Eye (tissue), 1 donor: ENCODE data around the gene TMEM181.
A peak's percentile ranks its signal among the peaks of the same experiment; 100 is the strongest.
"Not testable (repeated sequence)": the region's sequence is repeated elsewhere in the genome, so short reads cannot be mapped to it uniquely, and the experiment has no call there.

ENCODE experiments used
- DNase-seq: peaks from one replicate; pipeline ENCODE4 v3.0.0-alpha.2; 2015

The TMEM181 gene

GRCh38 chr6:158559895-158560835 is at the start of gene TMEM181:
Gene TMEM181 (plus strand): TSS chr6:158560091. CDS start chr6:158560225, 134 bp downstream.
- DNase-seq, result peak; percentile 93

GRCh38 chr6:158512809-158513208 is 47.1 kb upstream of the TMEM181 start:
- DNase-seq, result no peak

DNA sequence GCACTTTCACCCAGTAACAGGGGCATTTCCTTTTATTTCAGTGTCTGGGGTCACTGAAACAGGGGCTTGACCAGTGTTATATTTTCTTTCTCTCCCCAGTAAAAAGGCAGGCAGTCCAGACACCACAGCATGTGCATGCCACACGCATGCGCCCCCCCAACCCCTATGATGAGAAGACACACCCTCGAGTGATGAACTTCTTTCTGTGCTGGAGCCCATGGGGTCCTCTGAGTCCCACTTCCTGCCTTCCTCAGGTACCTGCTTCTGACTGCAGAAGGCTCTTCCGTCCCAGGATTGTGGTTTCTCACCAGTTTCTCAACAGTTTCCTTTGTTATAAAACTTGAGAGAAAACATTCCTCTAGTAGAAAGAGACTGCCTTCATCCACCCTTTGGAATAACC is 45.7 kb upstream of the TMEM181 start:
- no peak for DNase-seq

DNA sequence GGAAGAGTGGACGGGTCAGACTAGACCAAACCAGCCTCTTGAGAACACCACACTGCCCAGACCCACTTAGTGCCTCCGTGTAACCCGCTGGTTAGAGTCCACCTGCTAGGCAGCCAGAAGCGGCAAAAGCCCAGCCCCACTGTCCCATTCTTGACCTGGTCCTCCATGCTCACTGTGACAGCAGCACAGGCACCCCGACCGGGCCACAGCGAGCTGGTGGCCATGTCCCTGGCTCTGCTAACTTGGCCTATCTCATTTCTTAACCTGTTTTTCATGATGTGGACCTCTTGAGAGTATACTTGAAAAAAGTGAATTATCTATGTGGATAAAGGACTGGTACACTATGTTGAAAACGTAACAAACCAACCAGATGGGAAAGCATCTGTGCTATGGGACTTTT is 44.9 kb upstream of the TMEM181 start:
- no peak for DNase-seq

- peak; percentile 61 for DNase-seq
Observed at GRCh38 chr6:158516098-158516497, 43.8 kb upstream of the TMEM181 start.

GRCh38 chr6:158517038-158517437 is 42.9 kb upstream of the TMEM181 start:
- no peak for DNase-seq

GRCh38 chr6:158517581-158517980 is 42.3 kb upstream of the TMEM181 start:
- peak; percentile 75 for DNase-seq

- peak; percentile 78 for DNase-seq
Observed at GRCh38 chr6:158518191-158519127, 41.4 kb upstream of the TMEM181 start.

DNA sequence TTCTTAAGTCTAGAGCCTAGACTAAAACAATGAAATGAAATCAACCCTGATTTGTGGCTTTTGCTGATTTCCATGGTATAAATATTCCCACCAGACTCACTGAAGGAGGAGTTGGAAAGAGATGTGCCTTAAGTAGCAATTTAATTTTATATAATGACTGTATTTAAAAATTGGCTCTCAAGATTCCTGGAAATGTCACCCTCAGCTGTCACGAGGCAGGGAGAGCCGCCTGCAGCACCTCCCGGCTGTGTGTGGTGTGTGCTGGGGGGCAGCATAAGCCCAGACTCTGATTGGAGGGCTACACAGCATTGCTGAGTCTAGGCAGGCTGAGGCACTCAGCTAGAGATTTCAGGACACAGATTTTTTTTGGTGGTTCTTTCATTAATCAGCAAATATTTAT is 40.6 kb upstream of the TMEM181 start:
- DNase-seq, result no peak

- DNase-seq, result no peak
Observed at GRCh38 chr6:158519761-158520160, 40.1 kb upstream of the TMEM181 start.

DNA sequence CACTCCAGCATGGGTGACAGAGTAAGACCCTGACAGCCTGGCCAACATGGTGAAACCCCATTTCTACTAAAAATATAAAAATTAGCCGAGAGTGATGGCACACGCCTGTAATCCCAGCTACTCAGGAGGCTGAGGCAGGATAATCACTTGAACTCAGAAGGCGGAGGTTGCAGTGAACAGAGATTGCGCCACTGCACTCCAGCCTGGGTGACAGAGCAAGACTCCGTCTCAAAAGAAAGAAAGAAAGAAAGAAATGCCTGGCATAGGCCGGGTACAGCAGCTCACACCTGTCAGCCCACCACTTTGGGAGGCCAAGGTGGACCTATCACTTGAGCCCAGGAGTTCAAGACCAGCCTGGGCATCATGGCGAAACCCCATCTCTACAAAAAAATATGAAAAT is 38.9 kb upstream of the TMEM181 start:
- DNase-seq, result not testable (repeated sequence)

- DNase-seq, result no peak
Observed at GRCh38 chr6:158521759-158522158, 38.1 kb upstream of the TMEM181 start.

- no peak for DNase-seq
Observed at GRCh38 chr6:158522616-158523015, 37.3 kb upstream of the TMEM181 start.

DNA sequence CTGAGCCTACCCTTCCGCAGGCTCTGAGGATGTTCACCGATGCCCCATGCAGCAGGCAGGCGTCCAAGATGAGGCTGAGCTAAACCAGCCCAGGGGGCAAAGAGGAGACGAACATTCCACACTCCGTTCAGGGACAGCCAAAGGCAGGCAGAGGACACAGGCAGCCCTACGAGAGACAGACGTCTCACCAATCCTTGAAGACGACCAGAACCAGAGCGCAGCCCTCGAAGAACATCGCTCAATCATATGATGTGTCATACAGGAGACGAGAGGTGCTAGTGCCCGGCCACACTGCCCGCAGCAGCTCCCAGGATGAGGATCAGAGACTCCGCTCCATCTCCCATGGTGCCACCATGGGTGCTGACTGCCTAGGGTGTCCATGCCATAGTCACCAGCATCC is 35.6 kb upstream of the TMEM181 start:
- no peak for DNase-seq

- DNase-seq, result not testable (repeated sequence)
Observed at GRCh38 chr6:158527858-158528257, 32.0 kb upstream of the TMEM181 start.

DNA sequence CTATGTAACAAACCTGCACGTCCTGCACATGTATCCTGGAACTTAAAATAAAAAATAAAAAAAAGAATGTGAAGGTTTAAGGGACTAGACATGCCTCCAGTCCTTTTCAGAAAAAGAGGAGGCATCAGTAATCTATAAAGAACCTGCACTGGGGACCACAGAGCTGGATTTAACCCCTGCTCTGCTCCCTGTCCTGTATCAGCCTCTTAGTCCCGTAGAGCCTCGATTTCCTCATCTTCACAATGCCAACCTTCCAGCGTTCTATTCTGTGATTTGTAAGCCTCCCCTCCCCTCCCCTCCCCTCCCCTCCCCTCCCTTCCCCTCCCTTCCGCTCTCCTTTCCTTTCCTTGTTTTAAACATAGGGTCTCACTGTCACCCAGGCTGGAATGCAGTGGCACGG is 31.1 kb upstream of the TMEM181 start:
- DNase-seq, result no peak

DNA sequence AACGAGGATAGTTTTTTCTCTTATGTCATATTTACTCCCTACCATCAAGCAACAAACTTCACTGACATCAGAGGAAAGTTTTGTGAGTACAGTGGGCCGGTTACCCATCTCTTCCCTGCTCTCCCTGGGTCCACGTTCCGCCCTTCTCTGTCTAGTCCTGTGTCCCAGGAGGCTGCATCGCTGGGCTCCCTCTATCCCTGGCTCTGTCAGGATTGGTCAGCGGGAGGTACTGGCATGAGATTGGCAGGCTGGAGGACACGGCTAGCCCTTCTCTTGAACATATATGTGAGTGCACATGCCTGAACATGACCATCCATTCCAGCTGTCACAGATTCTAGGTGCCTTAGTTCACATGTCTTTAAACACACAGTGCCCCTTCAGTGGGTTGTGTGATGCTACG is 30.3 kb upstream of the TMEM181 start:
- no peak for DNase-seq

DNA sequence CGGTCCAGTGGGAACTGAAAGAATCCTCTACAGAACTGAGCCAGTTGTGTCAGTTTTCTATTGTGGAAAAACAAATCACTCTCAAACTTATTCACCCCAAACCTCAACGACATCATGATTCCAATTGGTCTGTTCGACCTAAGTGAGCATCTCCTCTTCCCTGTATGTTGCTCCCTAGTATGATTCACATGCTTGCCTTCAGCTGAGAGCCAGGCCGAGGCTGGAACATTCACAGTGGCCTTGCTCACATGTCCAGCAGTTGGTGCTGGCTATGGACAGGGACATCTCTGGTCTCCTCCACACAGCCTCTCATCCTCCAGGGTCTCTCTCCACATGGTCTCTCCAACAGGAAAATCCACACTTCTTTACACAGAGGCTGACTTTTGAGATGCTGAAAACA is 28.3 kb upstream of the TMEM181 start:
- DNase-seq, result no peak

- no peak for DNase-seq
Observed at GRCh38 chr6:158531970-158532369, 27.9 kb upstream of the TMEM181 start.

DNA sequence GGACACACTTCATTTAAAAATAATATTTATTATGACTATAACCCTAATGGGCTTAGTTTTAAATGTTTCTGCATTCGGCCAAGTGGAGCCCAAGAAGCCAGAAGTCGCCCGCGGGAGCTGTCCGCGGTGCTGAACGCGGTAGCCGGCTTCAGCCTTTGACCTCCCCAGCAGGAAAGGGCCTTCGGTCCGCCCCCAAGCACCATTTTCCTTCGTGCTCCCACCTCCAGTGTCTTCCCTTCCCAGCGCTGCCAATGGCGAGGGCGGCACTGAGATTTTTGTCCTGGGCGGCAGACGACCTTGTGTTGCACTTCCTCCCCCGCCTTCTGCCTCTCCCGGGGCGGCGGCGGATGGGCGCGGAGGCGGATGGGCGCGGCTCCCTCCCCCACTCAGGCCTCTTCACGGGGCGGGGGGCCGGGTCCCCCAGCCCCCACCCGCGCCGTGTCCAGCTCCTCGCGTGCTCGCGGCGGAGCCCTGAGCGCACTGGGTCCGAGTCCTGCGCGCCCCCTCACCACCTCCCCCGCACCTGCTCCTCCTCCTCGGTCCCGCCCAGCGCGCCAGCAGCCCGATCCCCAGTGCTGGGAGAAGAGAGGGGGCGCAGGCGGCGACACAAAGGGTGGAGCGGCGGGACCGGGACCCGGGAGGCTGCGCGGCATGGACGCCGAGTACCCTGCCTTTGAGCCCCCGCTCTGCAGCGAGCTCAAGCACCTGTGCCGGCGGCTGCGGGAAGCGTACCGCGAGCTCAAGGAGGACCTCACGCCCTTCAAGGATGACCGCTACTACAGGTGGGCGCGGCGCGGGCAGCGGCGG is 23.6 kb upstream of the TMEM181 start:
- DNase-seq, result peak; percentile 89

DNA sequence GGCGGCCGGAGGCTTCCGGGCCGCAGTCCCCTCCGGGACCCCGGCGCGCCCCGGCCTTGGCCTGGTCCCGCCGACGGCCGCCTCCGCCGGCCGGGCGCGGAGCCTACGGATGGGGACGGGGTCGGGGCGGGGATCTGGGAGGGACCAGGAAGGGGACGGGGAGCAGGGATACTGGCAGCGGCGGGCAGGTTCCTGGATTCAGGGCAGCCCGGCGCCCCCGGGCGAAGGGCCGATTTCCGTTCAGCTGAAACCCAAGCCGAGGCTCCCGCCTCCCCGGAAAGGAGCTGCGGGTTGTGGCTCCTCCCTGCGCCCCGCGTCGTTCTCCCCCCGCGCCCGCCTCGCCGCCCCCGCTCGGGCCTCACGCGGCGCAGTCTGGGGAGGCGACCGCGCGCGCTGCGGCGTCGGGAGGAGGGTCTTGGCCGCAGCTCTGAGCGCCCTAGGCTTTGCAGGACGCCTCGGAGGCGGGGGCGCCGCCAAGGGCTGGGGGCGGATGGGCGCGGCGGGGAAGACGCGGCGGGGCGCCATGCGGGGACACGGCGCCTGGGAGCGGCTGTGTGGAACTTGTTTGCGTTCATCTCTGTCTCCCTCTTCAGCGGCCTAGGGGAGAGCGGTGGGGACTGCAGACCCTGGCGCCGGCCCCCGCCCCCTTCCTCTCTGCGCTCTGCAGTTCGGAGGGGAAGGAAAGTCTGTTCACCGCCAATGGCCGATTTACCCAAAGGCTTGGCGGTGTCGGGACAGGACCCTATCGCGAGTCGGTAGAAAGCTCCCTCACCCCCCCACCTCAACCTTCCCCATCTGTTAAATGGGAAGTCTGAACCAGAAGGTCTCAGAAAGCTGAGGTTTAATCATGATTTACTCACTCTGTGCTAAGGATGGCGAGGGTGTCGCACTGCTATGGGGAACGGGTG is 22.7 kb upstream of the TMEM181 start:
- peak; percentile 80 for DNase-seq

GRCh38 chr6:158538741-158539140 is 21.1 kb upstream of the TMEM181 start:
- DNase-seq, result no peak
